ENCODE results near the gene PRL.

Gene PRL

GRCh38 chr6:22296936-22297335 is at the start of gene PRL:
PRL (minus strand) TSS chr6:22297036; CDS start chr6:22296982, 54 bp downstream.
- no peak for DNase-seq

- DNase-seq = no peak
These were observed 47.0 kb upstream of the PRL start for GRCh38 chr6:22343864-22344263.

- no peak for DNase-seq
These were observed 37.9 kb upstream of the PRL start for GRCh38 chr6:22334778-22335177.

GRCh38 chr6:22333802-22334201 is 37.0 kb upstream of the PRL start:
- DNase-seq = no peak

GRCh38 chr6:22332711-22333110 is 35.9 kb upstream of the PRL start:
- no peak for DNase-seq

GRCh38 chr6:22332216-22332615 is 35.4 kb upstream of the PRL start:
- DNase-seq = no peak

- no peak for DNase-seq
These were observed 34.1 kb upstream of the PRL start for GRCh38 chr6:22330941-22331340.

GRCh38 chr6:22328474-22328873 is 31.6 kb upstream of the PRL start:
- no peak for DNase-seq

- DNase-seq = no peak
These were observed 31.0 kb upstream of the PRL start for GRCh38 chr6:22327881-22328280.

GRCh38 chr6:22326500-22326899 is 29.7 kb upstream of the PRL start:
- no peak for DNase-seq

- no peak for DNase-seq
These were observed 28.6 kb upstream of the PRL start for GRCh38 chr6:22325481-22325880.

- DNase-seq = no peak
These were observed 27.0 kb upstream of the PRL start for GRCh38 chr6:22323848-22324247.

GRCh38 chr6:22322103-22323030 is 25.5 kb upstream of the PRL start:
- no peak for DNase-seq

- DNase-seq = peak; percentile 89
These were observed 23.9 kb upstream of the PRL start for GRCh38 chr6:22320750-22321149.

GRCh38 chr6:22318404-22318803 is 21.6 kb upstream of the PRL start:
- no peak for DNase-seq

- no peak for DNase-seq
These were observed 17.0 kb upstream of the PRL start for GRCh38 chr6:22313796-22314195.

GRCh38 chr6:22308939-22309338 is 12.1 kb upstream of the PRL start:
- no peak for DNase-seq

GRCh38 chr6:22306741-22307466 is 10.1 kb upstream of the PRL start:
- no peak for DNase-seq

- no peak for DNase-seq
These were observed 6.0 kb upstream of the PRL start for GRCh38 chr6:22302838-22303237.

- no peak for DNase-seq
These were observed 3.6 kb upstream of the PRL start for GRCh38 chr6:22300273-22300998.

- DNase-seq = no peak
These were observed 1.6 kb upstream of the PRL start for GRCh38 chr6:22298475-22298890.

GRCh38 chr6:22296067-22296466 is 769 bp downstream of the PRL start:
- DNase-seq = no peak

- DNase-seq = no peak
These were observed 1.7 kb downstream of the PRL start for GRCh38 chr6:22295145-22295544.

Measured in islet precursor cell (in vitro differentiated cells).